Chondrocyte (in vitro differentiated cells): Measurements from ENCODE around the gene LIAS. TPM values are rescaled to one million over a fixed set of nuclear protein-coding genes. Genes with fewer than 3 reads are reported as not detected.
"Not testable (repeated sequence)": the region's sequence is repeated elsewhere in the genome, so short reads cannot be mapped to it uniquely, and the experiment has no call there.

Experiments
- DNase-seq: peaks from one replicate; pipeline ENCODE4 v3.0.0; 2021; ENCODE audit warnings: mixed read lengths, low spot score
- H3K27ac Mint-ChIP-seq: one replicate; pipeline ENCODE4 v1.8.0; 2021; ENCODE audit warnings: mild to moderate bottlenecking, moderate library complexity, mixed read lengths; ENCODE audit not compliant: unreplicated experiment
- H3K27me3 Mint-ChIP-seq: 2 replicates; pipeline ENCODE4 v1.8.0; 2021; ENCODE audit warnings: low read depth, mixed read lengths
- H3K36me3 Mint-ChIP-seq: 2 replicates; pipeline ENCODE4 v1.8.0; 2021; ENCODE audit warnings: low read depth, mixed read lengths
- H3K4me1 Mint-ChIP-seq: 2 replicates; pipeline ENCODE4 v1.8.0; 2021; ENCODE audit warnings: low read depth, mild to moderate bottlenecking, mixed read lengths
- H3K4me3 Mint-ChIP-seq: one replicate; pipeline ENCODE4 v1.8.0; 2021; ENCODE audit warnings: mild to moderate bottlenecking, moderate library complexity, mixed read lengths; ENCODE audit not compliant: unreplicated experiment
- H3K9me3 Mint-ChIP-seq: 2 replicates; pipeline ENCODE4 v1.8.0; 2021; ENCODE audit warnings: low read depth, mixed read lengths
- total RNA-seq: library from RNA; stranded (reverse); gene quantifications from 3 replicates; pipeline ENCODE4 v1.2.1, GENCODE V29; 2021
- TF ChIP-seq, protein P1 (sequence below): fragments of 200-600 bp; sonication (generic); IDR thresholded peaks from 2 replicates; pipeline ENCODE4 v1.5.0; 2021; ENCODE audit warnings: antibody characterized with exemption, mild to moderate bottlenecking, moderate library complexity

The LIAS gene
- total RNA-seq, 1 donor from 2014 or later: 6.8 TPM

GRCh38 chr4:39494354-39494753, 35.5 kb downstream of the LIAS start:
- H3K27me3 Mint-ChIP-seq: no peaks in the 10 kb centered on the region
- TF ChIP-seq, protein P1, sequence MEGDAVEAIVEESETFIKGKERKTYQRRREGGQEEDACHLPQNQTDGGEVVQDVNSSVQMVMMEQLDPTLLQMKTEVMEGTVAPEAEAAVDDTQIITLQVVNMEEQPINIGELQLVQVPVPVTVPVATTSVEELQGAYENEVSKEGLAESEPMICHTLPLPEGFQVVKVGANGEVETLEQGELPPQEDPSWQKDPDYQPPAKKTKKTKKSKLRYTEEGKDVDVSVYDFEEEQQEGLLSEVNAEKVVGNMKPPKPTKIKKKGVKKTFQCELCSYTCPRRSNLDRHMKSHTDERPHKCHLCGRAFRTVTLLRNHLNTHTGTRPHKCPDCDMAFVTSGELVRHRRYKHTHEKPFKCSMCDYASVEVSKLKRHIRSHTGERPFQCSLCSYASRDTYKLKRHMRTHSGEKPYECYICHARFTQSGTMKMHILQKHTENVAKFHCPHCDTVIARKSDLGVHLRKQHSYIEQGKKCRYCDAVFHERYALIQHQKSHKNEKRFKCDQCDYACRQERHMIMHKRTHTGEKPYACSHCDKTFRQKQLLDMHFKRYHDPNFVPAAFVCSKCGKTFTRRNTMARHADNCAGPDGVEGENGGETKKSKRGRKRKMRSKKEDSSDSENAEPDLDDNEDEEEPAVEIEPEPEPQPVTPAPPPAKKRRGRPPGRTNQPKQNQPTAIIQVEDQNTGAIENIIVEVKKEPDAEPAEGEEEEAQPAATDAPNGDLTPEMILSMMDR: no peak
- H3K4me3 Mint-ChIP-seq: no peak overlapping the region
- no peak for DNase-seq
- H3K27ac Mint-ChIP-seq: no peak overlapping the region
- peaks cover 17% of the 10 kb centered on the region for H3K4me1 Mint-ChIP-seq
- H3K9me3 Mint-ChIP-seq: no peaks in the 10 kb centered on the region
- peaks cover 7% of the 10 kb centered on the region for H3K36me3 Mint-ChIP-seq

- Mint-ChIP-seq H3K4me3 (no peak overlapping the region), H3K36me3 (peaks cover 10% of the 10 kb centered on the region), H3K27ac (peak overlapping the region; percentile 19), H3K4me1 (peaks cover 20% of the 10 kb centered on the region), H3K27me3 (no peaks in the 10 kb centered on the region), H3K9me3 (no peaks in the 10 kb centered on the region)
- no peak for DNase-seq
- TF ChIP-seq, protein P1: no peak
Observed at GRCh38 chr4:39495446-39496213, 36.8 kb downstream of the LIAS start.

DNA sequence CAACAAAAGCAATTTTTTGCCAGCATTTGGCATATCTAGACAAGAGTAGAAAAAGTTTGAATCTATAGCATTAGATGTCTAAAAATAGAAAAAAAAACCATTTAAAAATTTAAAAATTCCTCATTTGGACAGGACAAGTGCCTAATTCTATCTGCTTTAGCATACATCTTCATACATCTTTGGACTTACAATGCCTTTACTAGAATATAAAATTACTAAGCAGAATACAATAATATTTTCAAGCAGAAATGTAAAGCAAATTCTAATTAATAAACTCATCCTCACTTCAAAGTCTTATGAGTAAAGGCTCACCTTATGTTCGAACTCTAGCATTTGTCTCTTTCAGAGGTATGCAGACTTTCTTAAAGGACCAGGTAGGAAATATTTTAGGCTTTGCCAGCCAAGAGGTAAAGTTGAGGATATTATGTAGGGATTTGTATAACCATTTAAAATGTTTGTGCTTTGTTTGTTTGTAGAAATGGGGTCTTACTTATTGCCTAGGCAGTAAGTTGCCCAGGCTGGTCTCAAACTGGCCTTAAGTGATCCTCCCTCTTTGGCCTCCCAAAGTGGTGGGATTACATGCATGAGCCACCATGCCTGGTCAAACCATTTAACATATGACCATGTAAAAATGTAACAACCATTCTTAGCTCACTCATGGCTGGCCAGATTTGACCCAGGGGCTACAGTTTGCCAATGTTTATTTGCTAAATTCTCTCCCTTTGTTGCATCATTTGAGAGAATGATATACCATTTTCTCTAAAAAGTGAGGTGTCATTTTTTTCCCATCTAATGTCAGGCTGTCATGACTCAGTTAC, 39.3 kb downstream of the LIAS start:
- no peak for DNase-seq
- H3K4me3 Mint-ChIP-seq: no peak overlapping the region
- H3K9me3 Mint-ChIP-seq: no peaks in the 10 kb centered on the region
- TF ChIP-seq, protein P1: no peak
- peaks cover 14% of the 10 kb centered on the region for H3K36me3 Mint-ChIP-seq
- no peaks in the 10 kb centered on the region for H3K27me3 Mint-ChIP-seq
- H3K4me1 Mint-ChIP-seq: peaks cover 40% of the 10 kb centered on the region
- H3K27ac Mint-ChIP-seq: peak overlapping the region; percentile 36

DNA sequence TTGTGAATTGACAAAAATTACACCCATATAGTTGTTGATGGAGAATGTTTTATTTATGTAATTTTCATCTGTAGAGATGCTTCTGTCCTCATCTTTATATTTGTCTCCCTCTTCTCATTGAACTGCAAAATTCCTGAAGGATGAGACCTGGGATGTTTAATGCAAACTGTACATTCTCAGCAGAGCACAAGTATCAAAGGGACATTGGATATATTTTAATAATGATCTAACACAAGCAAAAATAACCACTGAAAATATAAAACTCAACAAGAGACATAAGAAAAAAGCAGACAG, 39.8 kb downstream of the LIAS start:
- H3K27me3 Mint-ChIP-seq: no peaks in the 10 kb centered on the region
- H3K9me3 Mint-ChIP-seq: no peaks in the 10 kb centered on the region
- H3K36me3 Mint-ChIP-seq: peaks cover 19% of the 10 kb centered on the region
- H3K4me3 Mint-ChIP-seq: no peak overlapping the region
- TF ChIP-seq, protein P1: no peak
- DNase-seq: no peak
- H3K4me1 Mint-ChIP-seq: peaks cover 45% of the 10 kb centered on the region
- H3K27ac Mint-ChIP-seq: peak overlapping the region; percentile 49

- Mint-ChIP-seq H3K36me3 (peaks cover 35% of the 10 kb centered on the region), H3K9me3 (no peaks in the 10 kb centered on the region), H3K4me1 (peaks cover 54% of the 10 kb centered on the region), H3K27me3 (no peaks in the 10 kb centered on the region), H3K4me3 (no peak overlapping the region), H3K27ac (peak overlapping the region; percentile 93)
- TF ChIP-seq, protein P1: no peak
- DNase-seq: no peak
Observed at GRCh38 chr4:39502019-39502663, 43.3 kb downstream of the LIAS start.

- H3K27me3 Mint-ChIP-seq, H3K9me3 Mint-ChIP-seq, H3K4me3 Mint-ChIP-seq, DNase-seq: not testable (repeated sequence)
- H3K4me1 Mint-ChIP-seq: peaks cover 54% of the 10 kb centered on the region
- H3K27ac Mint-ChIP-seq: peak overlapping the region; percentile 93
- H3K36me3 Mint-ChIP-seq: peaks cover 35% of the 10 kb centered on the region
Observed at GRCh38 chr4:39502664-39503035, 43.8 kb downstream of the LIAS start.
